Measurements from ENCODE around the gene ROCK2. TPM values are rescaled to one million over a fixed set of nuclear protein-coding genes. Genes with fewer than 3 reads are reported as not detected.
A peak's percentile ranks its signal among the peaks of the same experiment; 100 is the strongest.

Gene ROCK2
- total and polyA plus RNA-seq, 2 of the 8 experiments (the other 6 are each of a cell fraction or from before 2014, with no cell fraction given) = 2.7 to 29.0 TPM

- no peak overlapping the region for H3K4me3 ChIP-seq (ENCODE audit: extremely low read depth in 1 of 4, insufficient read depth in 2 of 4, low read depth in 3 of 4, low read length in 4 of 4)
- no peak overlapping the region for H4K8ac ChIP-seq (ENCODE audit: extremely low read depth, insufficient read depth, low read length)
- H3K27me3 ChIP-seq (replicated peaks in 1 of 4; ENCODE audit: control insufficient read depth in 3 of 4, extremely low read depth in 1 of 4, insufficient read depth in 3 of 4, low read length in 3 of 4) = no peaks in the 10 kb centered on the region; a peak in 1 of 7 replicates
- no peak overlapping the region for H3K23ac ChIP-seq (ENCODE audit: insufficient read length)
- H2AK5ac ChIP-seq (ENCODE audit: low read depth, low read length) = no peak overlapping the region
- CTCF ChIA-PET (ENCODE audit: partially characterized antibody) = interaction anchor here (1.3 kb wide), 1 partner anchor 9 kb away, joined by 3 read pairs; no protein-coding TSS in a partner anchor
- H3K4me1 ChIP-seq (replicated peaks in 1 of 4; ENCODE audit: control insufficient read depth in 3 of 4, insufficient read depth in 4 of 4, low read length in 3 of 4) = no peaks in the 10 kb centered on the region
- H3K27ac ChIP-seq (ENCODE audit: low read depth, low read length) = no peak overlapping the region
- DNase-seq (ENCODE audit: low read depth in 1 of 2, low spot score in 2 of 2) (no peak), FAIRE-seq (no peak)
- no peak overlapping the region for H3K9ac ChIP-seq (replicated peaks in 1 of 4; ENCODE audit: extremely low read depth in 1 of 4, low read depth in 3 of 4, low read length in 3 of 4)
- H2BK20ac ChIP-seq (ENCODE audit: low read length) = no peak overlapping the region
- no peak overlapping the region for H3K18ac ChIP-seq (ENCODE audit: extremely low read depth, low read length)
- TF ChIP-seq PHF8 (conservative IDR thresholded peaks at IDR 0.05; ENCODE audit: low read depth, low read length) (no peak), CEBPB (IDR thresholded peaks at IDR 0.05; ENCODE audit: low read depth, low read length) (0 out of 2 replicates have a peak, but pooled peaks have one; percentile 4)
- H2BK5ac ChIP-seq (ENCODE audit: low read depth, low read length) = no peak overlapping the region
- H3K4ac ChIP-seq (replicated peaks; ENCODE audit: insufficient read length, low read depth, low read length) = no peak overlapping the region
- 94% methylated on average over 7 of the region's 7 CpGs; no CpG with 5 or more reads in 1 of the 2 experiments for WGBS, 2 experiments (ENCODE audit: extremely low coverage in 1 of 2, insufficient coverage in 1 of 2, insufficient read length in 1 of 2, insufficient replicate concordance in 2 of 2, low coverage in 1 of 2, low lambda C conversion rate in 2 of 2, missing lambda C conversion rate in 1 of 2)
- no peak overlapping the region for H2BK12ac ChIP-seq (ENCODE audit: low read depth, low read length)
- H3K56ac ChIP-seq (replicated peaks; ENCODE audit: insufficient read length, low read depth, low read length) = no peak overlapping the region
- H3K4me2 ChIP-seq (ENCODE audit: insufficient read depth in 1 of 2, low read depth in 2 of 2, low read length in 2 of 2) = no peak overlapping the region
- H3K36me3 ChIP-seq (ENCODE audit: control insufficient read depth in 2 of 4, insufficient read depth in 4 of 4, low read length in 3 of 4) = no peaks in the 10 kb centered on the region
- no peak overlapping the region for H2BK120ac ChIP-seq (replicated peaks; ENCODE audit: low read depth, low read length)
- H3K79me2 ChIP-seq (ENCODE audit: control insufficient read depth in 1 of 2, insufficient read depth in 2 of 2, low read length in 2 of 2) = no peaks in the 10 kb centered on the region
- no peak overlapping the region for H2BK15ac ChIP-seq (ENCODE audit: low read length)
- POLR2A ChIA-PET (ENCODE audit: partially characterized antibody) = interaction anchor here (2.2 kb wide), 1 partner anchor 13 kb away, joined by 10 read pairs; the partner anchor contains the start of gene ROCK2
- no peak overlapping the region for H3K14ac ChIP-seq (ENCODE audit: insufficient read length)
- H4K5ac ChIP-seq (ENCODE audit: insufficient read length, low read depth, low read length) = no peak overlapping the region
- H3K9me3 ChIP-seq (ENCODE audit: insufficient read depth in 2 of 2, low read depth in 1 of 2, low read length in 1 of 2) = no peaks in the 10 kb centered on the region
- H4K91ac ChIP-seq (replicated peaks; ENCODE audit: insufficient read length, low read length) = no peak overlapping the region
- no peaks in the 10 kb centered on the region for H3K79me1 ChIP-seq (ENCODE audit: low read depth, low read length)
- peak overlapping the region; percentile 81; the same call in 1 of the 2 replicates for H2AFZ ChIP-seq (ENCODE audit: low read length)
- no peaks in the 10 kb centered on the region for H4K20me1 ChIP-seq (replicated peaks in 1 of 2; ENCODE audit: control insufficient read depth in 1 of 2, insufficient read depth in 2 of 2, low read length in 2 of 2)
- no peaks in the 10 kb centered on the region for H3K23me2 ChIP-seq (ENCODE audit: low read depth, low read length)
These were observed 13.1 kb upstream of the ROCK2 start for GRCh38 chr2:11357428-11357972.

Data from H1 (cell line).